ENCODE measurements around the gene LAG3. TPM values are rescaled to one million over a fixed set of nuclear protein-coding genes. Genes with fewer than 3 reads are reported as not detected.
A peak's percentile ranks its signal among the peaks of the same experiment; 100 is the strongest.

Gene LAG3
- total RNA-seq, 2 donors from 2014 or later: 45.6 to 206 TPM

DNA sequence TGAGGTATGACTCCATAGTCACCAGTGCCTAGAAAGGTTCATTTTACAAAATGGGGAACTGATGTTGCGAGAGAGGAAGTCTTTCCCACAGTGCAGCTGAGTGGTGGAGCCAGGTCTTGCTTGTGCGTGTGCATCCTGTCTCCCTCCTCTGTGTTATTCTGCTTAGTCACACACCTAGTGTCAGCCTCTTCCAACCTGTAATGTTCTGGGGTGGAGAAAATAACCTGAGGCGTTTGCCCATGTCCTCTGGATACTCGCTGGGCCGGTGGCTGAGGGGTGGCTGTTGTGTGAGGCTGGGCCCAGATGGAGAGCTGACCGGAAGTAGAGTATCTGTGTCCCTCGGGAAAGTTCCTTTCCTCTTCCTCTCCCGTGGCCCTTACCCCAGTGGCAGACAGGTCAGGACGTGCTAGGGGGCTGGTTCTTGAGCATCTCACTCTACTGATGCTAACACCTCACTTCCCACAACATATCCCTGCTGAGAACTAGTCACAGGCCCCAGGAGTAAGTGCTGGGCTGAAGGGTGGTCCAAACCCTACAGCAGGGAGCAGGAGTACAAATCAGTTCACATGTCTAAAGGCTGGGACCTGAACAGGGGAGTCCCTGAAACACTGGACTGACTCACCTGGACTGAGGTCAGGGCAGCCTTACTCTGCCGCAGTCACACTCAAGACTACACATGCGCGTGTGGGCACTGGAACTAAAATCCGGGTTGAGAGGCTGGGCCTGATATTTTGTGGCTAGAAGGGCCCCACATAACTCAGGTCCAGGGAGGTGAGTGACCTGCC, 26.4 kb upstream of the LAG3 start:
- peak overlapping the region; percentile 98 for H3K27ac Mint-ChIP-seq
- ATAC-seq (replicated peaks): peak; percentile 68

DNA sequence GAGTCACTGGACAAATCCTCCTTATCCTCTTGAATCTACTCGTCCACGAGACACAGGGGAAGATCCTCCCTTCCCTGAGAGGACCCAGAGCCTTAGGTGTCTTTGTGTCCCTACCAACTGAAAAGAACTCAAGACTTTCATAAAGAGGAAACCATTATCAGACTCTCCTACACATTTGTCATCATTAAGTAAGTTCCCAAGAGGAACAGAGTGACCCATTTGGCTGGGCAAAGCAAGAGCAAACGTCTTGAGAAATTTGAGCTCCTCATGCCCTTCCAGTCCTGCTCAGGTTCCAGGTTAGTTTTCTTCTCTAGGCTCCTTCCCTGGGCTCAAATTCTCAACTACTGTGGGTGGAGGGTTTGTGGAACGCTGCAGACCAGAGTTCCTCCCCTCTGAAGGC, 25.1 kb upstream of the LAG3 start:
- peak overlapping the region; percentile 92 for H3K4me3 Mint-ChIP-seq
- H3K27me3 Mint-ChIP-seq: no peaks in the 10 kb centered on the region
- H3K27ac Mint-ChIP-seq: peak overlapping the region; percentile 67
- ATAC-seq (replicated peaks): no peak
- H3K4me1 Mint-ChIP-seq: peaks cover 46% of the 10 kb centered on the region
- peaks cover 93% of the 10 kb centered on the region for H3K36me3 Mint-ChIP-seq (ENCODE audit: low read depth)
- no peaks in the 10 kb centered on the region for H3K9me3 Mint-ChIP-seq

More for the DNA sequence above, 26.4 kb upstream of the LAG3 start:
- no peaks in the 10 kb centered on the region for H3K27me3 Mint-ChIP-seq
- peak overlapping the region; percentile 92 for H3K4me3 Mint-ChIP-seq
- peaks cover 80% of the 10 kb centered on the region for H3K36me3 Mint-ChIP-seq (ENCODE audit: low read depth)
- H3K9me3 Mint-ChIP-seq: no peaks in the 10 kb centered on the region
- peaks cover 46% of the 10 kb centered on the region for H3K4me1 Mint-ChIP-seq

DNA sequence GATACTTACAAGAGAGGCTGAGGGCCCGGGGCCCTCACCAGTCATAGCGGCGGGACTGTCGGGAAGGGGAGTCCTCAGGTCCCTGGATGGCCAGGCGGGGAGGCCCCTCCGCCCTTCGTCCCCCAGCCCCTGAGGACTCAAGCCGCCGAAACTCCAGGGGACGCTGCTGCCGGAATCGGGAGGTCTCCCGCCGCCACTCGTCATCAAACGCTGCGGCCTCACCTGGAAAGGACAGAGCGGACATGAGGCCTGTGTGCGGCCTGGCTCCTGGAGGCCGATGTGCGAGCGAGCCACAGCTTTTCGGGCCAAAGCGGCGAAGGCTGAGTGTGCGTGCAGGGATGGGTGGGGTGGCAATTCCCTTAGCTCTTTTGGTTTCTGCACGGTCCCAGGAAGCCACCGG, 23.6 kb upstream of the LAG3 start:
- Mint-ChIP-seq H3K4me1 (peaks cover 36% of the 10 kb centered on the region), H3K27ac (no peak overlapping the region), H3K9me3 (no peaks in the 10 kb centered on the region), H3K36me3 (ENCODE audit: low read depth) (peaks cover 98% of the 10 kb centered on the region), H3K27me3 (no peaks in the 10 kb centered on the region), H3K4me3 (no peak overlapping the region)
- ATAC-seq (replicated peaks): no peak

DNA sequence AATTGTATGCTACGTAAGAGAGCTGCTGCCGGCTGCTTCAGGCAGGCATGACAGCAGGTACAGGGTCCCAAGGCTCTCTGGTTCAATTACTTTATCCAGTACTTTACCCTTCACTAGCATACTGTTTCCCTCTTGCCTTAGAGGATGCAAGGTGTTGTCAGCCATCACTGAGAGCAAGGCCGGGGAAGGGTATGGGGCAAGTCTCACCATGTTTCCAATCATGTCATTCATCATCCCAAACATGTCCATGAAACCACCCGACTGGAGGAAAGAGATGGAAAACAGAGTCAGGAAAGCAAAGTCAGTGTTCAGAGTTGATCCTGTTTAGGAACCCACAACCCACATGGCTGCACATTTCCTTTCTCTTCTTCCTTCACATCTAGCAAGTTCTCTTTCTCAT, 21.8 kb upstream of the LAG3 start:
- Mint-ChIP-seq H3K4me1 (peaks cover 33% of the 10 kb centered on the region), H3K9me3 (no peaks in the 10 kb centered on the region), H3K36me3 (ENCODE audit: low read depth) (peaks cover 81% of the 10 kb centered on the region), H3K27me3 (no peaks in the 10 kb centered on the region), H3K27ac (no peak overlapping the region), H3K4me3 (peak overlapping the region; percentile 91)
- ATAC-seq (replicated peaks): no peak

DNA sequence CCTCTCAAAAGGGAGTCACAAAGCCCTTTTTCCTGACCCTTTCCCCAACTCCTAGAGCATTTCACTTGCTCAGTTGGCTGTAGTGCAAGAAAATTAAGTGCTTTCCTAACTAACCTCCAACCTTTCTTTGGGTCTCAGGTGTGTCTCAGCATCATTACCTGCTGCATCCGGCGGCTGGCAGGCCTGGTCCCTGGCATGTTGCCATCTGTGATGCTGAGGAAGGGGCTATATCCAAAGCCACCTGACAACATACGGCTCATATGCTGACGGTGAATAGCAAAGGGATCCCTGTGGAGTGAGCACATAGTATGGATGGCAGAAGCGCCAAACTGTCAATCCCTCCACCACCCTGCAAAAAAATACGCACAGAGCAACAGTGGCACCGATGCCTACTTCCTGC, 20.6 kb upstream of the LAG3 start:
- Mint-ChIP-seq H3K9me3 (no peaks in the 10 kb centered on the region), H3K4me1 (peaks cover 26% of the 10 kb centered on the region), H3K36me3 (ENCODE audit: low read depth) (peaks cover 68% of the 10 kb centered on the region), H3K4me3 (peak overlapping the region; percentile 91), H3K27ac (peak overlapping the region; percentile 96), H3K27me3 (no peaks in the 10 kb centered on the region)
- no peak for ATAC-seq (replicated peaks)

DNA sequence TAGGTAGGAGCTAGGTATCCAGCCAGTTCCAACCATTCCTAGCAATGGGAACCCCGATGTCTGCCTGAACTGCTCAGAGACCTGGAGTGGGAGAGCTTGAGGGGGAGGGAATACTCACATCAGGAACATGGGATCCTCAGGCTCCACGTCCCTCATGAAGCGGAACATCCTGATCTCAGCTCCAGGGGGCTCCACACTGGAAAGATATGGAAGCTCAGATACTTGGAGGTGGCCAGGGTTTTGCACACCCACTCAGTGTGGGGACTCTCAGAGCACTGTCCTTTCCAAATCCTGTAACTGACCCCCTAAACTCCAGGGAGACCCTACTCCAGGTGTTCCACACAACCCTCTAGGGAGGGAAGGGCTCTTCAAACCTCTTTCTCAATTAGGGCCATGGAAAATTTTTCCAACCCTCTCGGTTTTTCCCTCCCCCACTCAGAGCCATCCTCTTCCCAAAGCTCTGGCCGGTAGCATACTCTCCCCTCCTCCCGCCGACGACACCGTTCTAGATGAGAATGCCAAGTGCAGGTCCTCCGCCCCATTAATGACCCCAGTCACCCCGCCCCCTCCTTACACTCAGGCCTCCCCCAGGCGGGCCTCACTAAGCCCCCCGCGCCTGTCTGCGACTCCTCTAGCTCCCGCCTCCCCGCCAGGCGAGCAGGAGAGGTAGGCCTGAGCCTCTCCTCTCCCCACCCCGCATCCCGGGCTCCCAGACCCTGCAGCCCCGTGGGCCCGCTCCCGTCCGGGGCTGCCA, 20.0 kb upstream of the LAG3 start:
- H3K4me1 Mint-ChIP-seq: peaks cover 25% of the 10 kb centered on the region
- H3K9me3 Mint-ChIP-seq: no peaks in the 10 kb centered on the region
- peaks cover 62% of the 10 kb centered on the region for H3K36me3 Mint-ChIP-seq (ENCODE audit: low read depth)
- H3K27me3 Mint-ChIP-seq: no peaks in the 10 kb centered on the region
- ATAC-seq (replicated peaks): peak; percentile 0
- H3K27ac Mint-ChIP-seq: peak overlapping the region; percentile 96
- peak overlapping the region; percentile 91 for H3K4me3 Mint-ChIP-seq

DNA sequence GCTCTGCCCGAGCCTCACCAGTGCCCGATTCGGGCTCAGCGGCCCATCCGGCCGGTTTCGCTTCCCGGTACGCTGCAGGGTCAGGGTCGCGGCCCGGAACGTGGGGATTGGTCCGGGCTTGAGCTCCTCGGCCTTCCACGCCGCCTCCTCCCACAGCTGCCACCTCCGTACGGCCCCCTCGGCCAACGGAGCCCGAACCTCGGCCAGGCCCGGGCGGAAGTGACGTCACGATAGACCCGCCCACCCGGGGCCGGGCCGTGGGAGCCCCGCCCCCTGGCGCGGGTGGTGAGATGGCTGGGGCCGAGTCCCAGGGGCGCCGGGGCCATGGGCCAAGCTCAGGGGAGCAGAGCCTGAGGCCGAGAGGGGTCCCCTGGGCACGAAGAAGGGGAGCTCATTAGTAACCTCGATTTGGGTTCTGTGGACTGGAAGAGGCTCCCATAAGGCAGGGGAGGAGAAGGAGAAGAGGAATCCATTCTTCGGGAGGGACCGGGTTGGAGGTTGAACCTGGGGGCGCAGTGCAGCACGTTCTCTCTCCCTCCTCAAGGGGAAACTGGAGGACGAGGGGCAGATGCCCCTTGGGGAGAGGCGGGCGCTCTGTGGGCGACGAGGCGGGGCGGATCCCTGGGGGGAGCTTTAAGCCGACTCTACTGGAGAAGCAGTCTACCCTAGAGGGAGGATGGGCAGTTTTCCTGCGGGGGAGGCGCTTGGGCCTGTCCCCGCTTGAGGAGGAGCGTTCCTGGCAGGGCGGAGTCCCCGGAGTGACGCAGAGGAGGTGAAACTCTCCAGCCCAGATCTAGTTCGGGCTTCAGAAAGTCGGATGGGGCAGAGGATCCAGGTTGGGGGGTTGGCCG, 19.2 kb upstream of the LAG3 start, which contains the start of gene MLF2:
TSS of gene MLF2 (minus strand) at position 221 of the 851 bp plus-strand sequence. CDS start 807 bp downstream, outside the sequence.
- Mint-ChIP-seq H3K4me3 (peak within 1 kb of the TSS; percentile 91), H3K27me3 (no peaks in the 10 kb centered on the region), H3K36me3 (ENCODE audit: low read depth) (peaks cover 54% of the 10 kb centered on the region), H3K27ac (peak within 1 kb of the TSS; percentile 96), H3K9me3 (no peaks in the 10 kb centered on the region), H3K4me1 (peaks cover 17% of the 10 kb centered on the region)
- ATAC-seq (replicated peaks): peak; percentile 95

DNA sequence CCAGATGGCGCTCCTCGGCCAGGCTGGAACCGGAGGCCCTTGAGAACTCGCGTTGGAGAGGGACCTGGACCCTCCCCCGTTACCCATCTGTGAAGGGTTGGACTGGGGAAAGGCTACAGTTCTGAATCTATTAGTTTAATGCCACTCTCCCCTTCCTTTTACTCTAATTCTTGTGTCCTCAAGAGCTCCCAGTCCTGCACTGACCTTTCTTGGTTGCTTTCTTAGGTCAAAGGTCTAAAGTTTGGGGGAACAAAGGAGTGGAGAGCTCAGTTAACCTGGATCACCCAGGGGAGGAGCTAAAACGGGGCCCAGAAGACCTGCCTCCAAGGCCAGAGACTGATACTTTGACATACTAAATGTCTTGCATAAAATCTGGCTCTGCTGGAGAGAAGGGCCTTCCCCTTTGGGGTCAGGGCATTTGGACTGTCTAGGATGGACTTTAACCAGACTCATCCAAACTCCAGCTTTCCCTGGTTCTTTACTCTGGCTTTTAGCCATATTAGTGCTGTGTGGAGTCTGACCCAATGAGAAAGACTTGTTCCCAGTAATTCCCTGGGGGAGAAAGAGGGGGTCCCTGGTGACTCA, 18.5 kb upstream of the LAG3 start:
- peak overlapping the region; percentile 96 for H3K27ac Mint-ChIP-seq
- ATAC-seq (replicated peaks): no peak
- no peaks in the 10 kb centered on the region for H3K9me3 Mint-ChIP-seq
- no peaks in the 10 kb centered on the region for H3K27me3 Mint-ChIP-seq
- H3K4me1 Mint-ChIP-seq: peaks cover 20% of the 10 kb centered on the region
- H3K4me3 Mint-ChIP-seq: peak overlapping the region; percentile 91
- peaks cover 47% of the 10 kb centered on the region for H3K36me3 Mint-ChIP-seq (ENCODE audit: low read depth)

DNA sequence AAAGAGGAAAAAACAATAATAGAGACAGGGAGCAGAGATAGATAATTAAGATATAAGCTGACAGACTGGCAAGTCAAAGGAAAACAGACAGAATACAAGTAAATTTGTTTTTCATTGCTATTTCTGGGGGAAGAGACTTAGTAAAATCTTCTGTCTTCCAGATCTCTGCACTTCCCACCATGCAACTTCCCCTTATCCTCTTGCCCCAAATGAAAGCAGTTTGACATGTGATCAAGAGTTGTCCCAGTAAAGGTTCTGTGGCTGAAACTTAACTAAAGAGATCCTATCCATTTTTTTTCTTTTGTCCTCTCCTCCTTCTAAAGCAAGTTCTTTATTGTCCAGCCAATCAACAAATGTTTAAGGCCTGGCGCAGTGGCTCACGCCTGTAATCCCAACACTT, 17.9 kb upstream of the LAG3 start:
- H3K4me1 Mint-ChIP-seq: peaks cover 20% of the 10 kb centered on the region
- ATAC-seq (replicated peaks): no peak
- H3K4me3 Mint-ChIP-seq: peak overlapping the region; percentile 91
- peaks cover 42% of the 10 kb centered on the region for H3K36me3 Mint-ChIP-seq (ENCODE audit: low read depth)
- H3K27me3 Mint-ChIP-seq: no peaks in the 10 kb centered on the region
- H3K27ac Mint-ChIP-seq: no peak overlapping the region
- no peaks in the 10 kb centered on the region for H3K9me3 Mint-ChIP-seq

DNA sequence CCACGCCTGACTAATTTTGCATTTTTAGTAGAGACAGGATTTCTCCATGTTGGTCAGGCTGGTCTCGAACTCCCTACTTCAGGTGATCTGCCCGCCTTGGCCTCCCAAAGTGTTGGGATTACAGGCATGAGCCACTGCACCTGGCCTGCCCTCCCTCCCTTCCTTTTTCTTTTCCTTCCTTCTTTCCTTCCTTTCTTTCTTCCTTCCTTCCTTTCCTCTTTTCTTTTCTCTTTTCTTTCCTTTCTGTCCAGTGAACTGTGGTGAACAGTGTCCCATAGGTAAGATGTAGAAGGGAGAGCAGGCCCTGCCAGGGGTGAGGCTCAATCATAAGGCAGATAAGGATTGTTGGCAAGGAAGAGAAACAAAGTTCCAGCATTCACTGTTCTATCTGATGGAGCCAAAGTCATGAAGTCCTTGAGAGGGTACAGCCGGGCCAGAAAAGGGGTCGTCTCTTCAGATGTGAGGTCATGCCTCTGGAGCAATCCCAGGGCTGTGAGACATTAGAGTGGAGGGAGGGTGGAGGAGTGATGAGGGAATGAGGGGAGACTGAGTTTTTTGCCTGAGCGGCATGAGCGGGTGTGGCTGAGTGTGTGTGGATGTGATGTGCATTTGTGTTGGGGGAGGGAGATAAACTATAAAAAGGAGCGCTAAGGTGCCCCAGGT, 15.2 kb upstream of the LAG3 start:
- no peak for ATAC-seq (replicated peaks)
- Mint-ChIP-seq H3K27ac (no peak overlapping the region), H3K4me3 (no peak overlapping the region), H3K9me3 (no peaks in the 10 kb centered on the region), H3K4me1 (peaks cover 13% of the 10 kb centered on the region), H3K27me3 (no peaks in the 10 kb centered on the region), H3K36me3 (ENCODE audit: low read depth) (peaks cover 14% of the 10 kb centered on the region)

DNA sequence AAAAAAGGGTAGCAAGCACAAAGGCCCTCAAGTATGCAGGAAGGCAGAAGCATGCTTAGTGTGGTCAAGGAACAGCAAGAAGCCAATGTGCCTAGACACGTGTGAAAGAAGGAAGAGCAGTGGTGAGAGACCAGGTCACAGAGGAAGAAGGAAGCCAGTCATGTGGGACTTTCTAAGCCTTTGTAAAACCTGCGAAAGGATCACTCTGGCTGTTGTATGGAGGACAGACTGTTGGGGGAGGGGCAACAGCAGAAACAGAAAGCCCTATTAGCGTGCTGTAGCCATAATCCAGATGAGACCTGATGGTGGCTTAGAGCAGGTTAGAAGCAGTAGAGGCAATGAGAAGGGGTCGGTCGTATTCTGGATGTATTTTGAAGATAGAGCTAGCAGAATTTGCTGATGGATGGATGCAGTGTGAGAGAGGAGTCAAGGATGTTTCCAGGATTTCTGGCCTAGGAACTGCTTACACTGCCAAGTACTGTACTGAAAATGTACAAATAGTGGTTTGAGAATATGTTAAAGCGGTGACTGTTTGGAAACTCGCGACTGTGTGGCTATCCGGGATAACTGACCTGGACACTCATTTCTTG, 13.7 kb upstream of the LAG3 start:
- Mint-ChIP-seq H3K4me3 (no peak overlapping the region), H3K27me3 (no peaks in the 10 kb centered on the region), H3K27ac (no peak overlapping the region), H3K9me3 (no peaks in the 10 kb centered on the region), H3K36me3 (ENCODE audit: low read depth) (no peaks in the 10 kb centered on the region), H3K4me1 (peaks cover 12% of the 10 kb centered on the region)
- peak; percentile 6 for ATAC-seq (replicated peaks)

DNA sequence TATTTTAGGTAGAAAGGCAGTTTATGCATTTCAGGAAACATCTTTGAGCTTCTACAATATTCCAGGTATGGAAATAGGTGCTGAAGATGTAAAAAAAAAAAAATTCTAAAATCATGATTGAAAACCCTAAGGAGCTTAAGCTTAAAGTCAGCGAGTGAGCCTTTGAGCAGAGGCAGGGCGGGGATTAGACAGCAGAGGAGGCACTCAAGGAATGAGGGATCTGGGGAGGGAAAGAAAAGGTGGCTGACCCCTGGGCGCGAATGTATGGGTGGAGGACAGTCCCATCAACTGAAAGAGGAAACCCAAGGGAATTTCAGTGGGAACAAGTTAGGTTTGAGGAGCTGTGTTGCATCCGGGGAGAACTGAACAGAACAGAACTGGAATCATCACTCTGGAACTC, 12.6 kb upstream of the LAG3 start:
- Mint-ChIP-seq H3K4me3 (no peak overlapping the region), H3K9me3 (no peaks in the 10 kb centered on the region), H3K36me3 (ENCODE audit: low read depth) (no peaks in the 10 kb centered on the region), H3K27ac (no peak overlapping the region), H3K4me1 (peaks cover 14% of the 10 kb centered on the region), H3K27me3 (peaks cover 7% of the 10 kb centered on the region)
- ATAC-seq (replicated peaks): no peak

DNA sequence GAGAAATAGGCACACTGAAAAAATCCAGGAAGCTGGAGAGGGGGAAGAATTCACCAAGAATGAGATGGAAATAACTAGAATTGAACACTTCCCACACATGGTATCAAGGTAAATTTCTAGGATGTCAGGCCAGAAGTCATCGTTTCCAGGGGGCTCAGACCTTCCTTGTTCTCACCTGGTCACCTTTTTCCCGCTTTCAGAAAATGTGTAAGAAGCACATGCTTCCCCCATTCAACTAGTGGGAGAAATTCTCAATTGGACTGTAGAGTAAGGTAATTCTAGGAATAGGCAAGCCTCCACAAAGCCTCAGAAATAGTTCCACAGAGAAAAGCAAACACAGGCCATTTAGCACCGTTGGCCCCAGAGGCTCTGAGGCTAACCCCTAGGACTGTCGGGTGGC, 8.9 kb upstream of the LAG3 start:
- Mint-ChIP-seq H3K36me3 (ENCODE audit: low read depth) (peaks cover 16% of the 10 kb centered on the region), H3K4me3 (no peak overlapping the region), H3K4me1 (peaks cover 31% of the 10 kb centered on the region), H3K9me3 (no peaks in the 10 kb centered on the region), H3K27me3 (peaks cover 24% of the 10 kb centered on the region), H3K27ac (no peak overlapping the region)
- ATAC-seq (replicated peaks): no peak
